IMR-90 (cell line): ENCODE measurements around the gene RHOC. TPM values are rescaled to one million over a fixed set of nuclear protein-coding genes. Genes with fewer than 3 reads are reported as not detected.

ENCODE experiments used
- ATAC-seq: fragments of 200-7000 bp; cut with Tn5 transposase; 2 replicates; pipeline ENCODE4 v1.9.1; 2020; ENCODE audit warnings: low read depth, mild to moderate bottlenecking, moderate library complexity
- BruUV-seq: library from RNA; stranded (reverse); fragments of 400-500 nt; replicated peaks from 2 replicates; lab custom pipeline; 2021; lab: Mats Ljungman, UMichigan
- CTCF ChIA-PET: fragments of 300-600 bp; formaldehyde crosslinking; extraction: SDS; loops from one replicate; lab custom pipeline; 2021; ENCODE audit warnings: antibody characterized with exemption; lab: Yijun Ruan, JAX
- POLR2A ChIA-PET: fragments of 300-600 bp; sonication (Branson Sonifier 250); formaldehyde crosslinking; loops from one replicate; lab custom pipeline; 2022; ENCODE audit warnings: antibody characterized with exemption; ENCODE audit not compliant: unreplicated experiment; lab: Charles Lee
- DNase-seq: peaks from one replicate; pipeline ENCODE4 v3.0.0; 2013
- H2AFZ ChIP-seq: replicated peaks from 2 replicates; pipeline ENCODE3; 2013; ENCODE audit warnings: low read length, mild to moderate bottlenecking; ENCODE audit not compliant: poor library complexity
- H2AK5ac ChIP-seq: 2 replicates; pipeline ENCODE4 v1.6.1; 2013; ENCODE audit warnings: low read depth, low read length, inconsistent platforms
- H2AK9ac ChIP-seq: replicated peaks from 2 replicates; pipeline ENCODE3; 2013; ENCODE audit warnings: mild to moderate bottlenecking, low read depth, low read length, moderate library complexity; ENCODE audit not compliant: poor library complexity
- H2BK120ac ChIP-seq: 2 replicates; pipeline ENCODE4 v1.6.1; 2013; ENCODE audit warnings: low read depth, low read length, inconsistent platforms
- H2BK15ac ChIP-seq: 3 replicates; pipeline ENCODE4 v1.6.1; 2013; ENCODE audit warnings: low read depth, low read length, inconsistent platforms
- H2BK20ac ChIP-seq: 2 replicates; pipeline ENCODE4 v1.6.1; 2013; ENCODE audit warnings: low read depth, mild to moderate bottlenecking, inconsistent platforms, low read length, moderate library complexity
- H2BK5ac ChIP-seq: 2 replicates; pipeline ENCODE4 v1.6.1; 2013; ENCODE audit warnings: mild to moderate bottlenecking, low read depth, low read length, inconsistent platforms; ENCODE audit not compliant: poor library complexity, severe bottlenecking
- H3K14ac ChIP-seq: replicated peaks from 2 replicates; pipeline ENCODE4 v1.6.1; 2013; ENCODE audit warnings: low read depth, low read length, inconsistent platforms
- H3K18ac ChIP-seq: 2 replicates; pipeline ENCODE4 v1.6.1; 2013; ENCODE audit warnings: low read depth, low read length, control low read depth
- H3K23ac ChIP-seq: 2 replicates; pipeline ENCODE4 v1.6.1; 2013; ENCODE audit warnings: low read depth, low read length, inconsistent platforms
- H3K27ac ChIP-seq: 2 replicates; pipeline ENCODE4 v1.5.1; 2013; ENCODE audit warnings: mild to moderate bottlenecking, control low read depth, low read length; ENCODE audit not compliant: insufficient read depth
- H3K27me3 ChIP-seq: 2 replicates; pipeline ENCODE4 v1.6.1; 2013; ENCODE audit warnings: low read length; ENCODE audit not compliant: control insufficient read depth, insufficient read depth
- H3K36me3 ChIP-seq: 2 replicates; pipeline ENCODE4 v1.6.1; 2013; ENCODE audit warnings: low read length, mixed read lengths; ENCODE audit not compliant: control insufficient read depth, insufficient read depth
- H3K4ac ChIP-seq: 2 replicates; pipeline ENCODE4 v1.6.1; 2013; ENCODE audit warnings: low read depth, low read length, inconsistent platforms
- H3K4me1 ChIP-seq: 2 replicates; pipeline ENCODE4 v1.6.1; 2013; ENCODE audit warnings: low read length, mixed read lengths; ENCODE audit not compliant: control insufficient read depth, insufficient read depth
- H3K4me2 ChIP-seq: 2 replicates; pipeline ENCODE4 v1.6.1; 2013; ENCODE audit warnings: low read depth, mild to moderate bottlenecking, control low read depth, low read length, moderate library complexity
- H3K4me3 ChIP-seq: 2 replicates; pipeline ENCODE4 v1.5.1; 2013; ENCODE audit warnings: low read depth, mild to moderate bottlenecking, control low read depth, low read length, moderate library complexity; ENCODE audit not compliant: insufficient read depth
- H3K56ac ChIP-seq: 2 replicates; pipeline ENCODE4 v1.6.1; 2013; ENCODE audit warnings: low read length, inconsistent platforms; ENCODE audit not compliant: insufficient read depth; ENCODE audit errors: extremely low read depth
- H3K79me1 ChIP-seq, 2 experiments: 2 replicates each; pipeline ENCODE4 v1.6.1; 2013; ENCODE audit warnings: low read length in 2 of 2, inconsistent platforms in 1 of 2, low read depth in 1 of 2
- H3K9ac ChIP-seq: 2 replicates; pipeline ENCODE4 v1.6.1; 2013; ENCODE audit warnings: low read depth, low read length, control low read depth
- H3K9me1 ChIP-seq: 2 replicates; pipeline ENCODE4 v1.6.1; 2013; ENCODE audit warnings: low read length, inconsistent platforms; ENCODE audit not compliant: insufficient read depth
- H3K9me3 ChIP-seq: 2 replicates; pipeline ENCODE4 v1.6.1; 2013; ENCODE audit warnings: low read length; ENCODE audit not compliant: control insufficient read depth, insufficient read depth
- H4K20me1 ChIP-seq: 2 replicates; pipeline ENCODE4 v1.6.1; 2013; ENCODE audit warnings: low read length, inconsistent platforms; ENCODE audit not compliant: insufficient read depth
- H4K5ac ChIP-seq: 2 replicates; pipeline ENCODE4 v1.6.1; 2013; ENCODE audit warnings: mild to moderate bottlenecking, low read depth, low read length, control low read depth
- H4K8ac ChIP-seq, 2 experiments: 2 replicates each; pipeline ENCODE4 v1.6.1; 2013; ENCODE audit warnings: low read depth in 2 of 2, low read length in 2 of 2, control low read depth in 1 of 2, inconsistent platforms in 1 of 2
- H4K91ac ChIP-seq: 2 replicates; pipeline ENCODE4 v1.6.1; 2013; ENCODE audit warnings: low read depth, low read length, inconsistent platforms; ENCODE audit not compliant: insufficient read depth
- CTCF ChIP-seq: conservative IDR thresholded peaks from 2 replicates; pipeline ENCODE4 v1.5.1; 2012; ENCODE audit warnings: mild to moderate bottlenecking, low read depth, low read length, improper control_type of control experiment
- FOS ChIP-seq: fragments of 150-350 bp; IDR thresholded peaks from 2 replicates; pipeline ENCODE4 v1.6.1; 2016; ENCODE audit warnings: low read depth, low read length
- MAFK ChIP-seq: IDR thresholded peaks from 2 replicates; pipeline ENCODE4 v1.6.1; 2012; ENCODE audit warnings: low read depth, low read length, improper control_type of control experiment
- MAZ ChIP-seq: IDR thresholded peaks from 2 replicates; pipeline ENCODE4 v1.6.1; 2012; ENCODE audit warnings: low read depth, mild to moderate bottlenecking, low read length, improper control_type of control experiment, moderate library complexity, borderline replicate concordance
- MXI1 ChIP-seq: IDR thresholded peaks from 2 replicates; pipeline ENCODE4 v1.6.1; 2012; ENCODE audit warnings: low read depth, mild to moderate bottlenecking, low read length, moderate library complexity, borderline replicate concordance
- NFE2L2 ChIP-seq: fragments of 150-350 bp; IDR thresholded peaks from 2 replicates; pipeline ENCODE4 v1.6.1; 2016; ENCODE audit warnings: low read depth, mild to moderate bottlenecking, low read length
- POLR2A ChIP-seq: IDR thresholded peaks from 2 replicates; pipeline ENCODE4 v1.6.1; 2012; ENCODE audit warnings: mild to moderate bottlenecking, low read depth, low read length
- RCOR1 ChIP-seq: IDR thresholded peaks from 2 replicates; pipeline ENCODE4 v1.6.1; 2012; ENCODE audit warnings: mild to moderate bottlenecking, low read length, improper control_type of control experiment; ENCODE audit not compliant: insufficient replicate concordance
- RFX5 ChIP-seq: IDR thresholded peaks from 2 replicates; pipeline ENCODE4 v1.8.0; 2012; ENCODE audit warnings: low read depth, mild to moderate bottlenecking, low read length, moderate library complexity
- WGBS, 2 experiments: methylation state at CpG; one replicate each; pipeline versions ENCODE4 v1.1.5 to v1.1.7; 2013; ENCODE audit warnings: missing lambda C conversion rate in 2 of 2; ENCODE audit not compliant: insufficient read length in 1 of 2; ENCODE audit errors: extremely low coverage in 2 of 2; 5-methylcytosine and 5-hydroxymethylcytosine counted together
- dilution Hi-C: fragments of 300-500 bp; cut with HindIII; formaldehyde crosslinking; loops from one replicate; pipeline ENCODE4 v1.14.3; 2018; ENCODE audit warnings: low sequenced_read_pairs; ENCODE audit not compliant: unreplicated experiment
- in situ Hi-C: fragments of 300-500 bp; cut with MboI; formaldehyde crosslinking; loops from 3 replicates; pipeline ENCODE4 v1.14.3; 2019; ENCODE audit warnings: low sequenced_read_pairs, inconsistent platforms, mixed read lengths
- intact Hi-C: fragments of 100-400 bp; cut with micrococcal nuclease; formaldehyde crosslinking; loops from 2 replicates; pipeline ENCODE4 v1.10.0; 2022
- polyA plus RNA-seq, 3 experiments: library from polyadenylated mRNA; depleted of rRNA; stranded (reverse); fragments of >200 nt; gene quantifications; 2 replicates each; pipeline ENCODE4 v1.2.3, GENCODE V29; 2012; ENCODE audit warnings: low replicate concordance in 1 of 3
- total RNA-seq: library from RNA; depleted of rRNA; stranded (reverse); fragments of >200 nt; gene quantifications from 2 replicates; pipeline ENCODE4 v1.2.3, GENCODE V29; 2012
- TF ChIP-seq, protein P1 (sequence below): fragments of 150-350 bp; IDR thresholded peaks from 2 replicates; pipeline ENCODE4 v1.6.1; 2017; ENCODE audit warnings: mild to moderate bottlenecking, antibody characterized with exemption, low read length, low read depth

Gene RHOC
- total and polyA plus RNA-seq, 2 of the 4 experiments (the other 2 are of a cell fraction) = 764 to 839 TPM

DNA sequence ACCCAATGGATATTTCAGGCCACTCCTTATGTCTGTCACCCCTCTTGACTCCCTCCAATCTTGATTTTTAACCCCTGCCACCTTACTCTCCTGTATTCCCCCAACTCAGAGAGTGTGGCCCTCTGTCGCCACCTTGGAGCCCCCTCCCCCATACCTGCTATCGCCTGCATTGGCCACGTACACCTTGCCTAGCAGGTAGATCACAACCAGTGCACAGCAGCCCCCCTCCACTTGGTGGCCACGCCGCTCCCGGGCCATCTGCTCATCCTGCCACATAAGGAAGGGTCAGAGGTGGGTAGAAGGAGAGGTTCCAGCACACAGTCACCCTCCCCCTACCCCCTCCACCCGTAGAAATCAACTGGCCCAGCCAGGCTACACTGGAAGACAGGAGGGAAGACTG, 5.3 kb upstream of the RHOC start:
- DNase-seq = no peak
- ATAC-seq = no peak
- dilution Hi-C loops = no loop called here

More for the DNA sequence above, 5.3 kb upstream of the RHOC start:
- Histone ChIP-seq H4K8ac (no peak overlapping the region), H3K79me1 (peaks cover 4 to 6% of the 10 kb centered on the region in 2 experiments; a peak in 1 of 4 replicates), H3K27ac (no peak overlapping the region), H3K18ac (no peak overlapping the region), H3K4me3 (no peak overlapping the region), H2BK5ac (no peak overlapping the region), H2AK5ac (no peak overlapping the region), H3K9me1 (peaks cover 3% of the 10 kb centered on the region; the same call in 1 of the 2 replicates), H4K91ac (no peak overlapping the region), H3K4me1 (peaks cover 3% of the 10 kb centered on the region; the same call in 1 of the 2 replicates), H3K9me3 (no peaks in the 10 kb centered on the region), H2BK120ac (no peak overlapping the region), H2BK20ac (no peak overlapping the region), H3K4ac (no peak overlapping the region), H2BK15ac (no peak overlapping the region), H2AFZ (no peak overlapping the region), H3K23ac (no peak overlapping the region), H4K20me1 (no peaks in the 10 kb centered on the region), H3K36me3 (no peaks in the 10 kb centered on the region), H3K27me3 (peaks cover 4% of the 10 kb centered on the region; the same call in 1 of the 2 replicates), H3K14ac (no peak overlapping the region), H3K9ac (no peak overlapping the region), H2AK9ac (no peak overlapping the region), H3K4me2 (no peak overlapping the region), H3K56ac (no peak overlapping the region), H4K5ac (no peak overlapping the region)
- no TSS peak for BruUV-seq
- intact Hi-C loops (loop anchor here (10.0 kb wide), 1 partner anchor 243 kb away; the partner anchor contains the start of gene SLC16A1), in situ Hi-C loops (loop anchor here (10.0 to 25.0 kb wide), 2 partner anchors 243 to 975 kb away; partner anchors contain the start of gene SLC16A1)
- no CpG with 5 or more reads among the region's 7 CpGs for WGBS, 2 experiments
- POLR2A ChIA-PET = no interaction called here
- CTCF ChIA-PET = no interaction called here
- TF ChIP-seq CTCF (no peak), NFE2L2 (no peak), POLR2A (no peak), MXI1 (no peak), RFX5 (no peak), MAZ (no peak), RCOR1 (no peak), FOS (no peak), MAFK (no peak)
- TF ChIP-seq, protein P1, sequence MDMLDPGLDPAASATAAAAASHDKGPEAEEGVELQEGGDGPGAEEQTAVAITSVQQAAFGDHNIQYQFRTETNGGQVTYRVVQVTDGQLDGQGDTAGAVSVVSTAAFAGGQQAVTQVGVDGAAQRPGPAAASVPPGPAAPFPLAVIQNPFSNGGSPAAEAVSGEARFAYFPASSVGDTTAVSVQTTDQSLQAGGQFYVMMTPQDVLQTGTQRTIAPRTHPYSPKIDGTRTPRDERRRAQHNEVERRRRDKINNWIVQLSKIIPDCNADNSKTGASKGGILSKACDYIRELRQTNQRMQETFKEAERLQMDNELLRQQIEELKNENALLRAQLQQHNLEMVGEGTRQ = no peak
